ENCODE measurements around the gene E2F2. TPM values are rescaled to one million over a fixed set of nuclear protein-coding genes. Genes with fewer than 3 reads are reported as not detected.
A peak's percentile ranks its signal among the peaks of the same experiment; 100 is the strongest.

Gene E2F2
- total RNA-seq, 6 experiments from 2014 or later: 0.83 to 2.1 (median 1.9) TPM

DNA sequence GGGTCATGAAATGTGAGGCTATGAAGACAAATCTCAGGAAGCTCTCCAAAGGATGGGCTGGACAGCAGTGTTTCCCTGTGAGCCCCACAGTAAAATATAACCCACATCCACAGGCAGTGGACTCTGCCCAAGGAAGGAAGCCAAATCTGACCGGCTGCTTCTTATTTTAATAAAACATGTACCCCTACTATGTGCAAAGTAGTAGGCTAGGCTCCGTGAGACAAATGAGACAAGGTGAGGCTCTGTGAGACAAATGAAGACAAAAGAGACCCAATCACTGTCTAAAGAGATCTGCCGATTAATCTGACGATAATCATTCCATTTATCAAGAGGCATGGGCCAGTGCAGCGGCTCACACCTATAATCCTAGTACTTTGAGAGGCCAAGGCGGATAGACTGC is 49.1 kb downstream of the E2F2 start:
- no peak overlapping the region for H3K27ac Mint-ChIP-seq
- no peaks in the 10 kb centered on the region for H3K36me3 Mint-ChIP-seq (ENCODE audit: low read depth)
- TF ChIP-seq, protein P1, sequence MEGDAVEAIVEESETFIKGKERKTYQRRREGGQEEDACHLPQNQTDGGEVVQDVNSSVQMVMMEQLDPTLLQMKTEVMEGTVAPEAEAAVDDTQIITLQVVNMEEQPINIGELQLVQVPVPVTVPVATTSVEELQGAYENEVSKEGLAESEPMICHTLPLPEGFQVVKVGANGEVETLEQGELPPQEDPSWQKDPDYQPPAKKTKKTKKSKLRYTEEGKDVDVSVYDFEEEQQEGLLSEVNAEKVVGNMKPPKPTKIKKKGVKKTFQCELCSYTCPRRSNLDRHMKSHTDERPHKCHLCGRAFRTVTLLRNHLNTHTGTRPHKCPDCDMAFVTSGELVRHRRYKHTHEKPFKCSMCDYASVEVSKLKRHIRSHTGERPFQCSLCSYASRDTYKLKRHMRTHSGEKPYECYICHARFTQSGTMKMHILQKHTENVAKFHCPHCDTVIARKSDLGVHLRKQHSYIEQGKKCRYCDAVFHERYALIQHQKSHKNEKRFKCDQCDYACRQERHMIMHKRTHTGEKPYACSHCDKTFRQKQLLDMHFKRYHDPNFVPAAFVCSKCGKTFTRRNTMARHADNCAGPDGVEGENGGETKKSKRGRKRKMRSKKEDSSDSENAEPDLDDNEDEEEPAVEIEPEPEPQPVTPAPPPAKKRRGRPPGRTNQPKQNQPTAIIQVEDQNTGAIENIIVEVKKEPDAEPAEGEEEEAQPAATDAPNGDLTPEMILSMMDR (IDR thresholded peaks at IDR 0.05): no peak
- no peak for DNase-seq
- peaks cover 3% of the 10 kb centered on the region for H3K27me3 Mint-ChIP-seq (ENCODE audit: insufficient read depth)
- peaks cover 14% of the 10 kb centered on the region for H3K4me1 Mint-ChIP-seq (ENCODE audit: low read depth)
- peak overlapping the region; percentile 28; the same call in 1 of the 2 replicates for H3K4me3 Mint-ChIP-seq
- H3K9me3 Mint-ChIP-seq: no peaks in the 10 kb centered on the region

- Mint-ChIP-seq H3K4me3 (no peak overlapping the region), H3K9me3 (no peaks in the 10 kb centered on the region), H3K27me3 (ENCODE audit: insufficient read depth) (peaks cover 2% of the 10 kb centered on the region), H3K27ac (no peak overlapping the region), H3K36me3 (ENCODE audit: low read depth) (no peaks in the 10 kb centered on the region), H3K4me1 (ENCODE audit: low read depth) (peaks cover 21% of the 10 kb centered on the region)
- no peak for DNase-seq
- TF ChIP-seq, protein P1 (IDR thresholded peaks at IDR 0.05): no peak
Observed at GRCh38 chr1:23481026-23481597, 49.9 kb downstream of the E2F2 start.

GRCh38 chr1:23480187-23481025 is 50.6 kb downstream of the E2F2 start:
- no peaks in the 10 kb centered on the region for H3K36me3 Mint-ChIP-seq (ENCODE audit: low read depth)
- H3K27ac Mint-ChIP-seq: no peak overlapping the region
- H3K27me3 Mint-ChIP-seq (ENCODE audit: insufficient read depth): no peaks in the 10 kb centered on the region; the same call in none of the 2 replicates
- H3K9me3 Mint-ChIP-seq: no peaks in the 10 kb centered on the region
- TF ChIP-seq, protein P1 (IDR thresholded peaks at IDR 0.05): no peak
- H3K4me3 Mint-ChIP-seq: no peak overlapping the region
- DNase-seq: no peak
- peaks cover 28% of the 10 kb centered on the region for H3K4me1 Mint-ChIP-seq (ENCODE audit: low read depth)

DNA sequence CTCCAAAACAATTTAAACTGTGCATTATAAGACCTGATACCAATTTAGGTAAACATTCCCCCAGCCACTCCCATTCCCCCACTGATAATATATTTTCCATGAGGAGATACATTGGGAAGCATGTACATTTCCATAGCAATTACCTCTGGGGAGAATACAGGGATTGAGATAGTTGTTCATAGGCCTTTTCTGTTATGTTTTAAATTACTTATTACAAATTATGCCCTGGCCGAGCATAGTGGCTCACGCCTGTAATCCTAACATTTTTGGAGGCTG is 51.4 kb downstream of the E2F2 start:
- no peaks in the 10 kb centered on the region for H3K9me3 Mint-ChIP-seq
- TF ChIP-seq, protein P1 (IDR thresholded peaks at IDR 0.05): no peak
- H3K27ac Mint-ChIP-seq: no peak overlapping the region
- H3K4me3 Mint-ChIP-seq: no peak overlapping the region
- H3K36me3 Mint-ChIP-seq (ENCODE audit: low read depth): no peaks in the 10 kb centered on the region
- peaks cover 30% of the 10 kb centered on the region for H3K4me1 Mint-ChIP-seq (ENCODE audit: low read depth)
- no peak for DNase-seq
- H3K27me3 Mint-ChIP-seq (ENCODE audit: insufficient read depth): no peaks in the 10 kb centered on the region; the same call in none of the 2 replicates

DNA sequence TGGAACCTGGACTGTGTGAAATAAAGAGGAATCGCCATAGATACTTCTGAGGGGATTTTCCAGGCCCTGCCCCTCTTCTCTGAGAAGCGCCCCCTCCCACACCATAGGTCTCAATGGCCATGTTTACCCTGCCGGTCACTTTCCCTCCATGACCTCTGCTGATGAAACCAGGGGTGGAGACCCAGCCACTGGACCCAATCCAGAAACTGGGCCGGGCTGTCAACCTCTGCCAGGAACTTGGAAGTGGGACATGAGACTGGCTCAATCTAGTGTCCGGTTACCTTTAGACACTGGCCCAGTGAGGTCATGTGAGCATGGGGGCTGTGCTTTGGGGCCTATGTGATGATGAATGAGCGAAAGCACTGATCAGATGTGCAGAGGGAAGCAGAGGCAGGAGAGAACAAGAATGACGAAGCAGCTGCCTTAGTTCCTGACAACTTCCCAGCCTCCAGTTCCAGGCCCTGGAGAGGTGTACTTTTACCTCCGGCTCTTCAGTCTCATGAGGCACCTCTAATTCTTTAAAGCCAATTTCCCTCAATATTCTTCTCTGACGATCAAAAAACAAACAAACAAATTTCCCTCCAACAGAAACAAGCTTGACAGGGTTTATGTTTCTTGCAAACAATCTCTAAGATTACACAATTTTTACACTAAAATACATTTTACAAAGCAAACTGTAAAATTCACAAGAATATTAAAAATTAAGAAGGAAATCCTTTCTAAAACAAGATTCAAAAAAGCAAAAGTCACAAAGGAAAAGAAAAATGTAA is 52.0 kb downstream of the E2F2 start:
- no peaks in the 10 kb centered on the region for H3K36me3 Mint-ChIP-seq (ENCODE audit: low read depth)
- H3K4me1 Mint-ChIP-seq (ENCODE audit: low read depth): peaks cover 29% of the 10 kb centered on the region
- no peak overlapping the region for H3K4me3 Mint-ChIP-seq
- no peaks in the 10 kb centered on the region; the same call in none of the 2 replicates for H3K27me3 Mint-ChIP-seq (ENCODE audit: insufficient read depth)
- no peak for DNase-seq
- H3K27ac Mint-ChIP-seq: no peak overlapping the region
- H3K9me3 Mint-ChIP-seq: no peaks in the 10 kb centered on the region
- TF ChIP-seq, protein P1 (IDR thresholded peaks at IDR 0.05): no peak

Measured in HFFc6 (cell line).